MCF 10A (cell line): ENCODE results near the gene FBXO21. TPM values are rescaled to one million over a fixed set of nuclear protein-coding genes. Genes with fewer than 3 reads are reported as not detected.

ENCODE experiments used
- BruUV-seq: library from RNA; stranded (reverse); fragments of 400-500 nt; replicated peaks from 2 replicates; lab custom pipeline; 2021; lab: Mats Ljungman, UMichigan
- CTCF ChIA-PET: fragments of 300-600 bp; sonication (Branson Sonifier 250); formaldehyde crosslinking; extraction: SDS; loops from one replicate; lab custom pipeline; 2021; ENCODE audit warnings: antibody characterized with exemption, inconsistent platforms; lab: Yijun Ruan, JAX
- POLR2A ChIA-PET: fragments of 300-600, 350-650 bp; sonication (Branson Sonifier 250); formaldehyde crosslinking; extraction: SDS; loops from one replicate; lab custom pipeline; 2020; ENCODE audit warnings: antibody characterized with exemption, inconsistent platforms; lab: Yijun Ruan, JAX
- DNase-seq: peaks from one replicate; pipeline ENCODE4 v3.0.0-alpha.2; 2018; ENCODE audit not compliant: unreplicated experiment
- H3K27ac Mint-ChIP-seq: one replicate; pipeline ENCODE4 v1.8.0; 2022; ENCODE audit warnings: mild to moderate bottlenecking, low read depth, mixed read lengths; ENCODE audit not compliant: unreplicated experiment
- H3K27me3 Mint-ChIP-seq: one replicate; pipeline ENCODE4 v1.8.0; 2022; ENCODE audit warnings: mixed read lengths; ENCODE audit not compliant: insufficient read depth, unreplicated experiment
- H3K36me3 Mint-ChIP-seq: one replicate; pipeline ENCODE4 v1.8.0; 2022; ENCODE audit warnings: mild to moderate bottlenecking, moderate library complexity, mixed read lengths; ENCODE audit not compliant: insufficient read depth, unreplicated experiment
- H3K4me1 Mint-ChIP-seq: one replicate; pipeline ENCODE4 v1.8.0; 2022; ENCODE audit warnings: mixed read lengths; ENCODE audit not compliant: insufficient read depth, unreplicated experiment
- H3K4me3 Mint-ChIP-seq: one replicate; pipeline ENCODE4 v1.8.0; 2022; ENCODE audit warnings: mild to moderate bottlenecking, moderate library complexity, mixed read lengths; ENCODE audit not compliant: unreplicated experiment
- H3K9me3 Mint-ChIP-seq: one replicate; pipeline ENCODE4 v1.8.0; 2022; ENCODE audit warnings: mixed read lengths; ENCODE audit not compliant: unreplicated experiment
- intact Hi-C: fragments of 100-400 bp; cut with micrococcal nuclease; formaldehyde crosslinking; loops from 2 replicates; pipeline ENCODE4 v1.14.1; 2022
- total RNA-seq: library from RNA; stranded (reverse); gene quantifications from 2 replicates; pipeline ENCODE4 v1.2.3, GENCODE V29; 2022
- TF ChIP-seq, protein P1 (sequence below): fragments of 200-600 bp; IDR thresholded peaks from one replicate; pipeline ENCODE4 v1.8.0; 2022; ENCODE audit warnings: antibody characterized with exemption, mild to moderate bottlenecking; ENCODE audit not compliant: unreplicated experiment

The FBXO21 gene
- total RNA-seq, 1 experiment from 2014 or later: 33.4 TPM

DNA sequence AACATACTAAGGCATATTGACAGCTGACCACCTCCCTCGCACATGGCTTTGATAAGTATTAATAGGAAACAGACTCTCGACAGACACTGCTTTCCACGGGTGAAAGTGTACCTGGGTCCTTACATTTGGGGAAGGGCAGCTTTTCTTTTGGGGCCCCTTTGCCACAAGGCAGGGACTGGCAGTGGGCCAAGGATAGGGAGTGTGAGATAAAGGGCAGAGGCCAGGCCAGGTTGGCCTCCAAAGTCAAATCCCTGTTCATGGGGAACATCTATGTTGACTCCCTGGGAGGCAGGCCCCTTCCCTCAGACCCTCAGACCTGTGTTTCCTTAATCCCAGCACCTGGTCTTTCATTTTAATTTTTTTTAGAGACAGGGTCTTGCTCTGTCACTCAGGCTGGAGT, 19.4 kb upstream of the FBXO21 start:
- TF ChIP-seq, protein P1, sequence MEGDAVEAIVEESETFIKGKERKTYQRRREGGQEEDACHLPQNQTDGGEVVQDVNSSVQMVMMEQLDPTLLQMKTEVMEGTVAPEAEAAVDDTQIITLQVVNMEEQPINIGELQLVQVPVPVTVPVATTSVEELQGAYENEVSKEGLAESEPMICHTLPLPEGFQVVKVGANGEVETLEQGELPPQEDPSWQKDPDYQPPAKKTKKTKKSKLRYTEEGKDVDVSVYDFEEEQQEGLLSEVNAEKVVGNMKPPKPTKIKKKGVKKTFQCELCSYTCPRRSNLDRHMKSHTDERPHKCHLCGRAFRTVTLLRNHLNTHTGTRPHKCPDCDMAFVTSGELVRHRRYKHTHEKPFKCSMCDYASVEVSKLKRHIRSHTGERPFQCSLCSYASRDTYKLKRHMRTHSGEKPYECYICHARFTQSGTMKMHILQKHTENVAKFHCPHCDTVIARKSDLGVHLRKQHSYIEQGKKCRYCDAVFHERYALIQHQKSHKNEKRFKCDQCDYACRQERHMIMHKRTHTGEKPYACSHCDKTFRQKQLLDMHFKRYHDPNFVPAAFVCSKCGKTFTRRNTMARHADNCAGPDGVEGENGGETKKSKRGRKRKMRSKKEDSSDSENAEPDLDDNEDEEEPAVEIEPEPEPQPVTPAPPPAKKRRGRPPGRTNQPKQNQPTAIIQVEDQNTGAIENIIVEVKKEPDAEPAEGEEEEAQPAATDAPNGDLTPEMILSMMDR: no peak
- Mint-ChIP-seq H3K9me3 (no peaks in the 10 kb centered on the region), H3K36me3 (no peaks in the 10 kb centered on the region), H3K4me1 (no peaks in the 10 kb centered on the region), H3K4me3 (no peak overlapping the region), H3K27ac (no peak overlapping the region), H3K27me3 (peaks cover 53% of the 10 kb centered on the region)
- no TSS peak for BruUV-seq
- POLR2A ChIA-PET: no interaction called here
- intact Hi-C loops: loop anchor here (5.0 to 10.0 kb wide), 2 partner anchors 378 to 455 kb away; no protein-coding TSS in a partner anchor
- CTCF ChIA-PET: interaction anchor here (0.6 to 4.7 kb wide), 5 partner anchors 9 to 647 kb away, joined by 3 to 58 read pairs (median 18); no protein-coding TSS in a partner anchor
- DNase-seq: no peak

DNA sequence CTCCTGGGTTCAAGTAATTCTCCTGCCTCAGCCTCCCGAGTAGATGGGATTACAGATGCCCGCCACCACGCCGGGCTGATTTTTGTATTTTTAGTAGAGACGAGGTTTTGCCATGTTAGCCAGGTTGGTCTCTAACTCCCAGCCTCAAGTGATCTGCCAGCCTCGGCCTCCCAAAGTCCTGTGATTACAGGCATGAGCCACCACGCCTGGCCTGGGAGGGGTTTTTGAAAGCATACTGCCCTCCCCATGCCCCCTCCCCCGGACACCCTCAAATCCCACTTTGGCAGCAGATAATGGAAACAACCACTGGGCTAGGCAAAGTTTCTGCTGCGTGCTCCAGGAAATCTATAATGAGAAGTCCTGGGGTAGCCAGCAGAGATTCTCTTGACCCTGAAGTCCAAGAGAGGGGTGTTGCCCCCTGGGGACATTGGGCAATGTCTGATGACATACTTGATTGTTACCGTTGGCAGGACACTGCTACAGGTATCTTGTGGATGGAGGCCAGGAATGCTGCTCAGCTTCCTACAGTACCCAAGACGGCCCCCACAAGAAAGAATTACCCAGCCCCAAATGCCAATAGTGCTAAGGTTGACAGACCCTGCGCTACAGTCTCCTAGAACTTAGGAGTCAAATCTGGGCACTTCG, 18.7 kb upstream of the FBXO21 start:
- POLR2A ChIA-PET: interaction anchor here (0.6 kb wide), 1 partner anchor 44 kb away, joined by 3 read pairs; no protein-coding TSS in a partner anchor
- TF ChIP-seq, protein P1: no peak
- peaks cover 46% of the 10 kb centered on the region for H3K27me3 Mint-ChIP-seq
- CTCF ChIA-PET: interaction anchor here (0.6 to 4.7 kb wide), 6 partner anchors 8 to 659 kb away, joined by 3 to 58 read pairs (median 4); no protein-coding TSS in a partner anchor
- no peaks in the 10 kb centered on the region for H3K9me3 Mint-ChIP-seq
- BruUV-seq: no TSS peak
- no peaks in the 10 kb centered on the region for H3K36me3 Mint-ChIP-seq
- intact Hi-C loops: no loop called here
- H3K4me1 Mint-ChIP-seq: no peaks in the 10 kb centered on the region
- no peak overlapping the region for H3K4me3 Mint-ChIP-seq
- H3K27ac Mint-ChIP-seq: no peak overlapping the region
- DNase-seq: no peak

DNA sequence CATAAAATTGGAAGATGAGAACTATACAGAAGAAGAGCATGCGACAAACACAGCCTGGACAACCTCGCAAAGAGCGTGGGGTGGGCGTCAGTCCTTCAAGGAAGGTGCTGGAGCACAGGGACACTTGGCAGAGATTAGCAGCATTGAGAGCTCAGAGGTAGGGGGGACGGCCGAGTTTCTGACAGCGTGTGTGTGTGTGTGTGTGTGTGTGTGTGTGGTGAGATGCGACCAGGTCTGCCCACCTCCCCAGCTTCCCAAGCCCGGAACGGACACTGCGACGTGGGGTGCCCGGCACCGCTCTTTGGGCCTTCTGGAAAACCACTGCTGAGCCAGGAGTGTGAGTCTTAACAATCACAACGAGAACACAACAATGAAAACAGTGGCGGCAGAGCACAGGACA, 17.9 kb upstream of the FBXO21 start:
- BruUV-seq: no TSS peak
- intact Hi-C loops: no loop called here
- DNase-seq: no peak
- Mint-ChIP-seq H3K4me3 (no peak overlapping the region), H3K4me1 (no peaks in the 10 kb centered on the region), H3K9me3 (no peaks in the 10 kb centered on the region), H3K27me3 (peaks cover 39% of the 10 kb centered on the region), H3K36me3 (no peaks in the 10 kb centered on the region), H3K27ac (no peak overlapping the region)
- TF ChIP-seq, protein P1: no peak
- ChIA-PET CTCF (interaction anchor here (0.6 to 0.7 kb wide), 3 partner anchors 17 to 660 kb away, joined by 3 to 4 read pairs (median 3); no protein-coding TSS in a partner anchor), POLR2A (interaction anchor here (0.6 kb wide), 1 partner anchor 43 kb away, joined by 3 read pairs; no protein-coding TSS in a partner anchor)

DNA sequence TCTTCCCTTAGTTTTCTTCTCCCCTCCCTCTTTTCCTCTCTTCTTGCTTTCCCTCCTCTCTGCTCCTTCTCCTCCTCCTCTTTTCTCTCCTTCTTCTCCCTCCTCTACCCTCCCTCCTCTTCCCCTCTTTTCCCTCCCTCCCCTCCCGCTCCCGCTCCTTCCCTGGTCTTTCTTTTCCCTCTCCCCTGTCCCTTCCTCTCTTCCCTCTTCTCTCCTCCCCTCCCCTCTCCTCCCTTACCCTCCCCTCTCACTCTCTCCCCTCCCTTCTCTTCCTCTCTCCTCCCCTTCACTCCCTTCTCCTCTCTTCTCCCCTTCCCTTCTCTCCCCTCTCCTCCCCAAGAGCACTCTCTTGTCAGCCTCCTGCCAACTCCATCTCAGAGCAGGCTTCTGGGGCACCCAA, 17.4 kb upstream of the FBXO21 start:
- Mint-ChIP-seq H3K4me3 (no peak overlapping the region), H3K27ac (no peak overlapping the region), H3K36me3 (no peaks in the 10 kb centered on the region), H3K9me3 (no peaks in the 10 kb centered on the region), H3K27me3 (peaks cover 33% of the 10 kb centered on the region), H3K4me1 (no peaks in the 10 kb centered on the region)
- ChIA-PET POLR2A (no interaction called here), CTCF (no interaction called here)
- TF ChIP-seq, protein P1: no peak
- DNase-seq: no peak
- intact Hi-C loops: no loop called here
- BruUV-seq: no TSS peak
